Upper lobe of left lung (tissue), 4 donors: ENCODE measurements around the gene SLC4A7.

Experiments
- EP300 ChIP-seq, 4 donors: sonication (generic); formaldehyde crosslinking; IDR thresholded peaks; one replicate each; pipeline ENCODE4 v1.5.1; 2017; ENCODE audit warnings: antibody characterized with exemption in 4 of 4, control low read depth in 2 of 4
- POLR2A ChIP-seq, 4 donors: fragments of 450-650 bp; IDR thresholded peaks; one replicate each; pipeline ENCODE4 v1.5.1; 2016 to 2017; ENCODE audit warnings: antibody characterized with exemption in 4 of 4, mild to moderate bottlenecking in 2 of 4
- POLR2AphosphoS5 ChIP-seq, 2 donors: sonication (generic); formaldehyde crosslinking; IDR thresholded peaks; one replicate each; pipeline ENCODE4 v1.5.1; 2017; ENCODE audit warnings: antibody characterized with exemption in 2 of 2
- TF ChIP-seq, protein P1 (sequence below), 6 experiments: fragments of 450-650 bp in 4 of 6; fragments of 200-600 bp in 2 of 6; sonication (generic) in 2 of 6; IDR thresholded peaks; one replicate each; pipeline ENCODE4 v1.5.1; 2016 to 2019; ENCODE audit warnings: antibody characterized with exemption in 6 of 6

DNA sequence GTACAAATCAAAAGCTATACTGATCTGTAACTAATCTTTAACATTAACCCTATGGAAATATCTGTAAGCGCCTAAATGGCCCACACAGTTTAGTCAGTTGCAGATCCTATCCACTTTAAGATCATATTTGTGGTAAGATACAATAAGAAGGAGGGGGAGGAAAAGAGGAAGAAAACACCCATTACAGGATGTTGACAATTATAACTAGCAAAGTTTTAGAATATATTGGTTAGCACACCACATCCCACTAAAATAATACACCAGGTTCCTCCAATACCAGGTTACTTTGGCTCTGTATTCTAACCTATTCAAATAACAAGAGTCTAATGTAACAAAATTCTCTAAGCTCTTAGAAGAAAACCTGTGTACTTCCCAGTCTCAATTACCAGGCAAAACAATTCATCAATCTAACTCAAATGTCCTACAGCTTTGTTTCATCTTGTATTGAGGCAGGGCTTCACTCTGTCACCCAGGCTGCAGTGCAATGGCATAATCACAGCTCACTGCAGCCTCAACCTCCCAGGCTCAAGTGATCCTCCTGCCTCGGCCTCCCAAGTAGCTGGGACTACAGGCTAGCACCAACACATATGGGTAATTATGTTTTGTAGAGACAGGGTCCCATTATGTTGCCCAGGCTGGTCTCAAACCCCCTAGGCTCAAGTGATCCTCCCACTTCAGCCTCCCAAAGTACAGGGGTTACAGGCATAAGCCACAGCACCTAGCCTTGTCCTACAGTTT lies 4.2 kb downstream of the SLC4A7 start:
- TF ChIP-seq, protein P1, sequence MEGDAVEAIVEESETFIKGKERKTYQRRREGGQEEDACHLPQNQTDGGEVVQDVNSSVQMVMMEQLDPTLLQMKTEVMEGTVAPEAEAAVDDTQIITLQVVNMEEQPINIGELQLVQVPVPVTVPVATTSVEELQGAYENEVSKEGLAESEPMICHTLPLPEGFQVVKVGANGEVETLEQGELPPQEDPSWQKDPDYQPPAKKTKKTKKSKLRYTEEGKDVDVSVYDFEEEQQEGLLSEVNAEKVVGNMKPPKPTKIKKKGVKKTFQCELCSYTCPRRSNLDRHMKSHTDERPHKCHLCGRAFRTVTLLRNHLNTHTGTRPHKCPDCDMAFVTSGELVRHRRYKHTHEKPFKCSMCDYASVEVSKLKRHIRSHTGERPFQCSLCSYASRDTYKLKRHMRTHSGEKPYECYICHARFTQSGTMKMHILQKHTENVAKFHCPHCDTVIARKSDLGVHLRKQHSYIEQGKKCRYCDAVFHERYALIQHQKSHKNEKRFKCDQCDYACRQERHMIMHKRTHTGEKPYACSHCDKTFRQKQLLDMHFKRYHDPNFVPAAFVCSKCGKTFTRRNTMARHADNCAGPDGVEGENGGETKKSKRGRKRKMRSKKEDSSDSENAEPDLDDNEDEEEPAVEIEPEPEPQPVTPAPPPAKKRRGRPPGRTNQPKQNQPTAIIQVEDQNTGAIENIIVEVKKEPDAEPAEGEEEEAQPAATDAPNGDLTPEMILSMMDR (IDR thresholded peaks at IDR 0.05) = no peak
- TF ChIP-seq POLR2A (IDR thresholded peaks at IDR 0.05) (no peak), EP300 (IDR thresholded peaks at IDR 0.05) (no peak), POLR2AphosphoS5 (IDR thresholded peaks at IDR 0.05) (no peak)
